ENCODE measurements around the gene SLC25A4.

DNA sequence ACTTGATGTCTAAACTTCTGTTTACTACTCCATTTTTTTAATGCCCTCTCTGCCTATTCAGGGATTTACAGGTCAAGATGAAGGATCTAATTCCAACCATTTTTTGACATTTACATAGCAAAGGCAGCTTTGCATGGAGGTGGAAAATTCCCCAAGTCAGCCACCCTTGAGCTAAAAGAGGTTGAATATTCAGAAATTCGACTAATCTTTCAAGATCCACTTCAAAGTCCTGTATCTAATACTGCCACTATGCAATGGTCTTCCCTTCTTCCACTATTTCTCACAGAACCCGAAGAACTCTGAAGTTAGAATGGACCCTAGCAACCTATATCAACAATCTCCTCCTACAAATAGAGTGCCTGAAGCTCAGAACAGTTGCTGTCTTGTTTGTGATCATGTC is 39.2 kb downstream of the SLC25A4 start:
- TF ChIP-seq, protein P1, sequence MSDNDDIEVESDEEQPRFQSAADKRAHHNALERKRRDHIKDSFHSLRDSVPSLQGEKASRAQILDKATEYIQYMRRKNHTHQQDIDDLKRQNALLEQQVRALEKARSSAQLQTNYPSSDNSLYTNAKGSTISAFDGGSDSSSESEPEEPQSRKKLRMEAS (IDR thresholded peaks at IDR 0.05; ENCODE audit: insufficient read depth, insufficient read length), result no peak
- TF ChIP-seq CTCF (IDR thresholded peaks at IDR 0.05; ENCODE audit: extremely low read depth in 1 of 2, insufficient read depth in 1 of 2, low read depth in 1 of 2, low read length in 2 of 2), result no peak

Measured in endothelial cell of umbilical vein (primary cell).